IMR-90 (cell line): ENCODE data around the gene GLCE. TPM values are rescaled to one million over a fixed set of nuclear protein-coding genes. Genes with fewer than 3 reads are reported as not detected.

ENCODE experiments used
- ATAC-seq: fragments of 200-7000 bp; cut with Tn5 transposase; 2 replicates; pipeline ENCODE4 v1.9.1; 2020; ENCODE audit warnings: low read depth, mild to moderate bottlenecking, moderate library complexity
- BruUV-seq: library from RNA; stranded (reverse); fragments of 400-500 nt; replicated peaks from 2 replicates; lab custom pipeline; 2021; lab: Mats Ljungman, UMichigan
- CTCF ChIA-PET: fragments of 300-600 bp; formaldehyde crosslinking; extraction: SDS; loops from one replicate; lab custom pipeline; 2021; ENCODE audit warnings: antibody characterized with exemption; lab: Yijun Ruan, JAX
- POLR2A ChIA-PET: fragments of 300-600 bp; sonication (Branson Sonifier 250); formaldehyde crosslinking; loops from one replicate; lab custom pipeline; 2022; ENCODE audit warnings: antibody characterized with exemption; ENCODE audit not compliant: unreplicated experiment; lab: Charles Lee
- DNase-seq: peaks from one replicate; pipeline ENCODE4 v3.0.0; 2013
- H2AFZ ChIP-seq: replicated peaks from 2 replicates; pipeline ENCODE3; 2013; ENCODE audit warnings: low read length, mild to moderate bottlenecking; ENCODE audit not compliant: poor library complexity
- H2AK5ac ChIP-seq: 2 replicates; pipeline ENCODE4 v1.6.1; 2013; ENCODE audit warnings: low read depth, low read length, inconsistent platforms
- H2AK9ac ChIP-seq: replicated peaks from 2 replicates; pipeline ENCODE3; 2013; ENCODE audit warnings: mild to moderate bottlenecking, low read depth, low read length, moderate library complexity; ENCODE audit not compliant: poor library complexity
- H2BK120ac ChIP-seq: 2 replicates; pipeline ENCODE4 v1.6.1; 2013; ENCODE audit warnings: low read depth, low read length, inconsistent platforms
- H2BK15ac ChIP-seq: 3 replicates; pipeline ENCODE4 v1.6.1; 2013; ENCODE audit warnings: low read depth, low read length, inconsistent platforms
- H2BK20ac ChIP-seq: 2 replicates; pipeline ENCODE4 v1.6.1; 2013; ENCODE audit warnings: low read depth, mild to moderate bottlenecking, inconsistent platforms, low read length, moderate library complexity
- H2BK5ac ChIP-seq: 2 replicates; pipeline ENCODE4 v1.6.1; 2013; ENCODE audit warnings: mild to moderate bottlenecking, low read depth, low read length, inconsistent platforms; ENCODE audit not compliant: poor library complexity, severe bottlenecking
- H3K14ac ChIP-seq: replicated peaks from 2 replicates; pipeline ENCODE4 v1.6.1; 2013; ENCODE audit warnings: low read depth, low read length, inconsistent platforms
- H3K18ac ChIP-seq: 2 replicates; pipeline ENCODE4 v1.6.1; 2013; ENCODE audit warnings: low read depth, low read length, control low read depth
- H3K23ac ChIP-seq: 2 replicates; pipeline ENCODE4 v1.6.1; 2013; ENCODE audit warnings: low read depth, low read length, inconsistent platforms
- H3K27ac ChIP-seq: 2 replicates; pipeline ENCODE4 v1.5.1; 2013; ENCODE audit warnings: mild to moderate bottlenecking, control low read depth, low read length; ENCODE audit not compliant: insufficient read depth
- H3K27me3 ChIP-seq: 2 replicates; pipeline ENCODE4 v1.6.1; 2013; ENCODE audit warnings: low read length; ENCODE audit not compliant: control insufficient read depth, insufficient read depth
- H3K36me3 ChIP-seq: 2 replicates; pipeline ENCODE4 v1.6.1; 2013; ENCODE audit warnings: low read length, mixed read lengths; ENCODE audit not compliant: control insufficient read depth, insufficient read depth
- H3K4ac ChIP-seq: 2 replicates; pipeline ENCODE4 v1.6.1; 2013; ENCODE audit warnings: low read depth, low read length, inconsistent platforms
- H3K4me1 ChIP-seq: 2 replicates; pipeline ENCODE4 v1.6.1; 2013; ENCODE audit warnings: low read length, mixed read lengths; ENCODE audit not compliant: control insufficient read depth, insufficient read depth
- H3K4me2 ChIP-seq: 2 replicates; pipeline ENCODE4 v1.6.1; 2013; ENCODE audit warnings: low read depth, mild to moderate bottlenecking, control low read depth, low read length, moderate library complexity
- H3K4me3 ChIP-seq: 2 replicates; pipeline ENCODE4 v1.5.1; 2013; ENCODE audit warnings: low read depth, mild to moderate bottlenecking, control low read depth, low read length, moderate library complexity; ENCODE audit not compliant: insufficient read depth
- H3K56ac ChIP-seq: 2 replicates; pipeline ENCODE4 v1.6.1; 2013; ENCODE audit warnings: low read length, inconsistent platforms; ENCODE audit not compliant: insufficient read depth; ENCODE audit errors: extremely low read depth
- H3K79me1 ChIP-seq, 2 experiments: 2 replicates each; pipeline ENCODE4 v1.6.1; 2013; ENCODE audit warnings: low read length in 2 of 2, inconsistent platforms in 1 of 2, low read depth in 1 of 2
- H3K9ac ChIP-seq: 2 replicates; pipeline ENCODE4 v1.6.1; 2013; ENCODE audit warnings: low read depth, low read length, control low read depth
- H3K9me1 ChIP-seq: 2 replicates; pipeline ENCODE4 v1.6.1; 2013; ENCODE audit warnings: low read length, inconsistent platforms; ENCODE audit not compliant: insufficient read depth
- H3K9me3 ChIP-seq: 2 replicates; pipeline ENCODE4 v1.6.1; 2013; ENCODE audit warnings: low read length; ENCODE audit not compliant: control insufficient read depth, insufficient read depth
- H4K20me1 ChIP-seq: 2 replicates; pipeline ENCODE4 v1.6.1; 2013; ENCODE audit warnings: low read length, inconsistent platforms; ENCODE audit not compliant: insufficient read depth
- H4K5ac ChIP-seq: 2 replicates; pipeline ENCODE4 v1.6.1; 2013; ENCODE audit warnings: mild to moderate bottlenecking, low read depth, low read length, control low read depth
- H4K8ac ChIP-seq, 2 experiments: 2 replicates each; pipeline ENCODE4 v1.6.1; 2013; ENCODE audit warnings: low read depth in 2 of 2, low read length in 2 of 2, control low read depth in 1 of 2, inconsistent platforms in 1 of 2
- H4K91ac ChIP-seq: 2 replicates; pipeline ENCODE4 v1.6.1; 2013; ENCODE audit warnings: low read depth, low read length, inconsistent platforms; ENCODE audit not compliant: insufficient read depth
- BHLHE40 ChIP-seq: fragments of 150-350 bp; IDR thresholded peaks from 2 replicates; pipeline ENCODE4 v1.6.1; 2016; ENCODE audit warnings: mild to moderate bottlenecking, low read depth, low read length
- CEBPB ChIP-seq: IDR thresholded peaks from 2 replicates; pipeline ENCODE4 v1.6.1; 2012; ENCODE audit warnings: low read depth, low read length, improper control_type of control experiment
- CHD1 ChIP-seq: IDR thresholded peaks from 2 replicates; pipeline ENCODE4 v1.6.1; 2012; ENCODE audit warnings: low read depth, low read length, improper control_type of control experiment
- FOS ChIP-seq: fragments of 150-350 bp; IDR thresholded peaks from 2 replicates; pipeline ENCODE4 v1.6.1; 2016; ENCODE audit warnings: low read depth, low read length
- MAFK ChIP-seq: IDR thresholded peaks from 2 replicates; pipeline ENCODE4 v1.6.1; 2012; ENCODE audit warnings: low read depth, low read length, improper control_type of control experiment
- MAZ ChIP-seq: IDR thresholded peaks from 2 replicates; pipeline ENCODE4 v1.6.1; 2012; ENCODE audit warnings: low read depth, mild to moderate bottlenecking, low read length, improper control_type of control experiment, moderate library complexity, borderline replicate concordance
- MXI1 ChIP-seq: IDR thresholded peaks from 2 replicates; pipeline ENCODE4 v1.6.1; 2012; ENCODE audit warnings: low read depth, mild to moderate bottlenecking, low read length, moderate library complexity, borderline replicate concordance
- NFE2L2 ChIP-seq: fragments of 150-350 bp; IDR thresholded peaks from 2 replicates; pipeline ENCODE4 v1.6.1; 2016; ENCODE audit warnings: low read depth, mild to moderate bottlenecking, low read length
- POLR2A ChIP-seq: IDR thresholded peaks from 2 replicates; pipeline ENCODE4 v1.6.1; 2012; ENCODE audit warnings: mild to moderate bottlenecking, low read depth, low read length
- RAD21 ChIP-seq: IDR thresholded peaks from 2 replicates; pipeline ENCODE4 v1.6.1; 2012; ENCODE audit warnings: low read length, improper control_type of control experiment
- RCOR1 ChIP-seq: IDR thresholded peaks from 2 replicates; pipeline ENCODE4 v1.6.1; 2012; ENCODE audit warnings: mild to moderate bottlenecking, low read length, improper control_type of control experiment; ENCODE audit not compliant: insufficient replicate concordance
- RFX5 ChIP-seq: IDR thresholded peaks from 2 replicates; pipeline ENCODE4 v1.8.0; 2012; ENCODE audit warnings: low read depth, mild to moderate bottlenecking, low read length, moderate library complexity
- SMC3 ChIP-seq: fragments of 150-350 bp; IDR thresholded peaks from 2 replicates; pipeline ENCODE4 v1.6.1; 2016; ENCODE audit warnings: low read depth, mild to moderate bottlenecking, antibody characterized with exemption, low read length, moderate library complexity
- WGBS, 2 experiments: methylation state at CpG; one replicate each; pipeline versions ENCODE4 v1.1.5 to v1.1.7; 2013; ENCODE audit warnings: missing lambda C conversion rate in 2 of 2; ENCODE audit not compliant: insufficient read length in 1 of 2; ENCODE audit errors: extremely low coverage in 2 of 2; 5-methylcytosine and 5-hydroxymethylcytosine counted together
- dilution Hi-C: fragments of 300-500 bp; cut with HindIII; formaldehyde crosslinking; loops from one replicate; pipeline ENCODE4 v1.14.3; 2018; ENCODE audit warnings: low sequenced_read_pairs; ENCODE audit not compliant: unreplicated experiment
- in situ Hi-C: fragments of 300-500 bp; cut with MboI; formaldehyde crosslinking; loops from 3 replicates; pipeline ENCODE4 v1.14.3; 2019; ENCODE audit warnings: low sequenced_read_pairs, inconsistent platforms, mixed read lengths
- intact Hi-C: fragments of 100-400 bp; cut with micrococcal nuclease; formaldehyde crosslinking; loops from 2 replicates; pipeline ENCODE4 v1.10.0; 2022
- polyA plus RNA-seq, 3 experiments: library from polyadenylated mRNA; depleted of rRNA; stranded (reverse); fragments of >200 nt; gene quantifications; 2 replicates each; pipeline ENCODE4 v1.2.3, GENCODE V29; 2012; ENCODE audit warnings: low replicate concordance in 1 of 3
- total RNA-seq: library from RNA; depleted of rRNA; stranded (reverse); fragments of >200 nt; gene quantifications from 2 replicates; pipeline ENCODE4 v1.2.3, GENCODE V29; 2012
- TF ChIP-seq, protein P1 (sequence below): conservative IDR thresholded peaks from 2 replicates; pipeline ENCODE4 v1.5.1; 2012; ENCODE audit warnings: mild to moderate bottlenecking, low read depth, low read length, improper control_type of control experiment
- TF ChIP-seq, protein P2 (sequence below): fragments of 150-350 bp; IDR thresholded peaks from 2 replicates; pipeline ENCODE4 v1.6.1; 2017; ENCODE audit warnings: mild to moderate bottlenecking, antibody characterized with exemption, low read length, low read depth
- TF ChIP-seq, protein P3 (sequence below): fragments of 150-350 bp; IDR thresholded peaks from 2 replicates; pipeline ENCODE4 v1.6.1; 2016; ENCODE audit warnings: low read depth, mild to moderate bottlenecking, low read length, moderate library complexity, borderline replicate concordance

The GLCE gene
- total and polyA plus RNA-seq, 2 of the 4 experiments (the other 2 are of a cell fraction): 15.3 to 29.6 TPM

DNA sequence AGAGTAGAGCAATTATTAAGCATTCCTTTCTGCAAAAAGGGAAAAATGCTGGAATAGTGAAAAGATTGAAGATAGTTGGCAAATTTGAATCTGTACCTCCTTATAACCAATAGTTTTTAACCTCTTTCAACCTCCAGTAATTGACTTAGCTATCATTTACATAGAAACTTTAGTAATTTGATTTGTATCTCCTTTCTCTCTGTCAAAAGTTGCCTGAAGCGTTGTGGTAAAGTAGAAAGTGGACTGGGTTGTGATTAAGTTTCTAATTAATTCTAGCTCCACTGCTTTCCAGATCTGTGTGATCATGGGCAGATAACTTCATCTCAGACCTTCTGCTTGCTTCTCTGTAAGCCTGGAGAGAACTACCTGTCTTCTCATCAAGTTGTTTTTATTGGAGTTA, 24.8 kb downstream of the GLCE start:
- Histone ChIP-seq H3K23ac (no peak overlapping the region), H2AK5ac (no peak overlapping the region), H2AFZ (no peak overlapping the region), H2BK120ac (no peak overlapping the region), H2BK15ac (no peak overlapping the region), H3K4me2 (no peak overlapping the region), H4K20me1 (no peaks in the 10 kb centered on the region), H4K5ac (no peak overlapping the region), H4K8ac (no peak overlapping the region), H3K4me1 (no peaks in the 10 kb centered on the region), H3K18ac (no peak overlapping the region), H3K27ac (no peak overlapping the region), H3K27me3 (no peaks in the 10 kb centered on the region), H3K9me3 (no peaks in the 10 kb centered on the region), H3K9me1 (no peaks in the 10 kb centered on the region), H3K14ac (no peak overlapping the region), H2BK5ac (no peak overlapping the region), H2BK20ac (no peak overlapping the region), H3K36me3 (no peaks in the 10 kb centered on the region), H3K4ac (no peak overlapping the region), H2AK9ac (no peak overlapping the region), H3K56ac (no peak overlapping the region), H3K79me1 (peaks cover 2 to 27% of the 10 kb centered on the region in 2 experiments; a peak in 3 of 4 replicates), H3K9ac (no peak overlapping the region), H3K4me3 (no peak overlapping the region), H4K91ac (no peak overlapping the region)
- CTCF ChIA-PET: no interaction called here
- POLR2A ChIA-PET: no interaction called here
- DNase-seq (no peak), ATAC-seq (no peak)
- WGBS, 2 experiments: no CpG with 5 or more reads among the region's 1 CpG
- dilution Hi-C loops: no loop called here
- intact Hi-C loops: no loop called here
- TF ChIP-seq RAD21 (no peak), NFE2L2 (no peak), FOS (no peak), CEBPB (no peak), MAZ (no peak), SMC3 (no peak), RCOR1 (no peak), POLR2A (no peak), CHD1 (no peak), MAFK (no peak), BHLHE40 (no peak), RFX5 (no peak), MXI1 (no peak)
- TF ChIP-seq, protein P1, sequence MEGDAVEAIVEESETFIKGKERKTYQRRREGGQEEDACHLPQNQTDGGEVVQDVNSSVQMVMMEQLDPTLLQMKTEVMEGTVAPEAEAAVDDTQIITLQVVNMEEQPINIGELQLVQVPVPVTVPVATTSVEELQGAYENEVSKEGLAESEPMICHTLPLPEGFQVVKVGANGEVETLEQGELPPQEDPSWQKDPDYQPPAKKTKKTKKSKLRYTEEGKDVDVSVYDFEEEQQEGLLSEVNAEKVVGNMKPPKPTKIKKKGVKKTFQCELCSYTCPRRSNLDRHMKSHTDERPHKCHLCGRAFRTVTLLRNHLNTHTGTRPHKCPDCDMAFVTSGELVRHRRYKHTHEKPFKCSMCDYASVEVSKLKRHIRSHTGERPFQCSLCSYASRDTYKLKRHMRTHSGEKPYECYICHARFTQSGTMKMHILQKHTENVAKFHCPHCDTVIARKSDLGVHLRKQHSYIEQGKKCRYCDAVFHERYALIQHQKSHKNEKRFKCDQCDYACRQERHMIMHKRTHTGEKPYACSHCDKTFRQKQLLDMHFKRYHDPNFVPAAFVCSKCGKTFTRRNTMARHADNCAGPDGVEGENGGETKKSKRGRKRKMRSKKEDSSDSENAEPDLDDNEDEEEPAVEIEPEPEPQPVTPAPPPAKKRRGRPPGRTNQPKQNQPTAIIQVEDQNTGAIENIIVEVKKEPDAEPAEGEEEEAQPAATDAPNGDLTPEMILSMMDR: no peak
- TF ChIP-seq, protein P2, sequence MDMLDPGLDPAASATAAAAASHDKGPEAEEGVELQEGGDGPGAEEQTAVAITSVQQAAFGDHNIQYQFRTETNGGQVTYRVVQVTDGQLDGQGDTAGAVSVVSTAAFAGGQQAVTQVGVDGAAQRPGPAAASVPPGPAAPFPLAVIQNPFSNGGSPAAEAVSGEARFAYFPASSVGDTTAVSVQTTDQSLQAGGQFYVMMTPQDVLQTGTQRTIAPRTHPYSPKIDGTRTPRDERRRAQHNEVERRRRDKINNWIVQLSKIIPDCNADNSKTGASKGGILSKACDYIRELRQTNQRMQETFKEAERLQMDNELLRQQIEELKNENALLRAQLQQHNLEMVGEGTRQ: no peak
- TF ChIP-seq, protein P3, sequence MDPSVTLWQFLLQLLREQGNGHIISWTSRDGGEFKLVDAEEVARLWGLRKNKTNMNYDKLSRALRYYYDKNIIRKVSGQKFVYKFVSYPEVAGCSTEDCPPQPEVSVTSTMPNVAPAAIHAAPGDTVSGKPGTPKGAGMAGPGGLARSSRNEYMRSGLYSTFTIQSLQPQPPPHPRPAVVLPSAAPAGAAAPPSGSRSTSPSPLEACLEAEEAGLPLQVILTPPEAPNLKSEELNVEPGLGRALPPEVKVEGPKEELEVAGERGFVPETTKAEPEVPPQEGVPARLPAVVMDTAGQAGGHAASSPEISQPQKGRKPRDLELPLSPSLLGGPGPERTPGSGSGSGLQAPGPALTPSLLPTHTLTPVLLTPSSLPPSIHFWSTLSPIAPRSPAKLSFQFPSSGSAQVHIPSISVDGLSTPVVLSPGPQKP: no peak
- in situ Hi-C loops: no loop called here
- no TSS peak for BruUV-seq
